Sciatic nerve (tissue), 2 donors: ENCODE measurements around the gene C19orf53. TPM values are rescaled to one million over a fixed set of nuclear protein-coding genes. Genes with fewer than 3 reads are reported as not detected.
A peak's percentile ranks its signal among the peaks of the same experiment; 100 is the strongest.
"Not testable (repeated sequence)": the region's sequence is repeated elsewhere in the genome, so short reads cannot be mapped to it uniquely, and the experiment has no call there.

Experiments
- ATAC-seq: fragments of 200-7000 bp; cut with Tn5 transposase; one replicate; pipeline ENCODE4 v1.9.1; 2020; ENCODE audit warnings: mild to moderate bottlenecking, moderate library complexity
- DNase-seq: peaks from one replicate; pipeline ENCODE4 v3.0.0-alpha.2; 2020; ENCODE audit warnings: low spot score
- intact Hi-C: fragments of 100-400 bp; cut with DNase I; formaldehyde crosslinking; loops from one replicate; pipeline ENCODE4 v1.14.2; 2022
- total RNA-seq: library from RNA; stranded (reverse); fragmentation: NEBNext Ultra II Directional; extraction: Animal tissue kit (Norgen Biotek cat#: 25700); gene quantifications from one replicate; pipeline ENCODE4 v1.2.1, GENCODE V29; 2021
- donor health status: DM: no; HTN: no; CAD: no.
- donor health status: DM: no; HTN: no; CAD: no.

Gene C19orf53
- 63.0 TPM for total RNA-seq

GRCh38 chr19:13774217-13775191, at the start of gene C19orf53:
Gene C19orf53, plus strand, starts transcription at chr19:13774456. Its CDS starts 22 bp downstream, at chr19:13774478.
- ATAC-seq = peak; percentile 99

GRCh38 chr19:13726323-13726722, 47.9 kb upstream of the C19orf53 start:
- DNase-seq (no peak), ATAC-seq (no peak)
- intact Hi-C loops = loop anchor here (10.0 kb wide), 1 partner anchor 122 kb away; no protein-coding TSS in a partner anchor

More at GRCh38 chr19:13774217-13775191, at the start of gene C19orf53:
- DNase-seq = peak; percentile 93
- intact Hi-C loops = loop anchor here (5.0 kb wide), 1 partner anchor 93 kb away; no protein-coding TSS in a partner anchor

- intact Hi-C loops = loop anchor here (10.0 kb wide), 1 partner anchor 123 kb away; no protein-coding TSS in a partner anchor
- no peak for DNase-seq
- no peak for ATAC-seq
Observed at GRCh38 chr19:13727798-13728197, 46.5 kb upstream of the C19orf53 start.

- intact Hi-C loops = loop anchor here (10.0 kb wide), 1 partner anchor 125 kb away; no protein-coding TSS in a partner anchor
- no peak for ATAC-seq
- DNase-seq = no peak
Observed at GRCh38 chr19:13729859-13730258, 44.4 kb upstream of the C19orf53 start.

- DNase-seq = peak; percentile 98
- intact Hi-C loops = no loop called here
Observed at GRCh38 chr19:13731147-13731964, 42.9 kb upstream of the C19orf53 start.

GRCh38 chr19:13732337-13732736, 41.9 kb upstream of the C19orf53 start:
- intact Hi-C loops = no loop called here
- ATAC-seq (no peak), DNase-seq (no peak)

More at GRCh38 chr19:13731147-13731964, 42.9 kb upstream of the C19orf53 start:
- ATAC-seq = peak; percentile 100

GRCh38 chr19:13734751-13735150, 39.5 kb upstream of the C19orf53 start:
- no peak for ATAC-seq
- intact Hi-C loops = no loop called here
- DNase-seq = no peak

GRCh38 chr19:13738073-13738472, 36.2 kb upstream of the C19orf53 start:
- DNase-seq = no peak
- no peak for ATAC-seq
- intact Hi-C loops = no loop called here

- no peak for DNase-seq
- intact Hi-C loops = no loop called here
- ATAC-seq = no peak
Observed at GRCh38 chr19:13741893-13742292, 32.4 kb upstream of the C19orf53 start.

GRCh38 chr19:13742756-13743155, 31.5 kb upstream of the C19orf53 start:
- intact Hi-C loops = no loop called here

GRCh38 chr19:13744174-13744573, 30.1 kb upstream of the C19orf53 start:
- intact Hi-C loops = no loop called here
- ATAC-seq = no peak

More at GRCh38 chr19:13742756-13743155, 31.5 kb upstream of the C19orf53 start:
- DNase-seq = no peak
- no peak for ATAC-seq

GRCh38 chr19:13747098-13747453, 27.2 kb upstream of the C19orf53 start:
- DNase-seq = no peak
- ATAC-seq = no peak
- intact Hi-C loops = no loop called here

More at GRCh38 chr19:13744174-13744573, 30.1 kb upstream of the C19orf53 start:
- DNase-seq = no peak

GRCh38 chr19:13748169-13748828, 26.0 kb upstream of the C19orf53 start:
- intact Hi-C loops = no loop called here
- ATAC-seq = no peak
- DNase-seq = no peak

GRCh38 chr19:13751436-13751835, 22.8 kb upstream of the C19orf53 start:
- DNase-seq (no peak), ATAC-seq (no peak)
- intact Hi-C loops = no loop called here

GRCh38 chr19:13753622-13754021, 20.6 kb upstream of the C19orf53 start:
- ATAC-seq = not testable (repeated sequence)

GRCh38 chr19:13756210-13756609, 18.0 kb upstream of the C19orf53 start:
- DNase-seq (no peak), ATAC-seq (no peak)
- intact Hi-C loops = no loop called here

More at GRCh38 chr19:13753622-13754021, 20.6 kb upstream of the C19orf53 start:
- intact Hi-C loops, DNase-seq: not testable (repeated sequence)

- ATAC-seq (no peak), DNase-seq (no peak)
- intact Hi-C loops = no loop called here
Observed at GRCh38 chr19:13757805-13758772, 16.2 kb upstream of the C19orf53 start.

GRCh38 chr19:13758795-13759194, 15.5 kb upstream of the C19orf53 start:
- ATAC-seq = no peak
- DNase-seq = no peak

More at GRCh38 chr19:13758795-13759194, 15.5 kb upstream of the C19orf53 start:
- intact Hi-C loops = no loop called here
